Body of pancreas (tissue), 4 donors: ENCODE results near the gene UBE2G2.

Experiments
- POLR2A ChIP-seq, 3 donors: fragments of 450-650 bp; IDR thresholded peaks; one replicate each; pipeline ENCODE4 v1.6.1; 2016; ENCODE audit warnings: antibody characterized with exemption in 3 of 3, mild to moderate bottlenecking in 2 of 3
- TF ChIP-seq, protein P1 (sequence below), 7 experiments: fragments of 450-650 bp in 4 of 7; fragments of 200-600 bp in 3 of 7; sonication (generic) in 3 of 7; IDR thresholded peaks; one replicate each; pipeline ENCODE4 v1.5.1; 2016 to 2019; ENCODE audit warnings: antibody characterized with exemption in 7 of 7

GRCh38 chr21:44797775-44798174 lies 3.8 kb downstream of the UBE2G2 start:
- TF ChIP-seq, protein P1, sequence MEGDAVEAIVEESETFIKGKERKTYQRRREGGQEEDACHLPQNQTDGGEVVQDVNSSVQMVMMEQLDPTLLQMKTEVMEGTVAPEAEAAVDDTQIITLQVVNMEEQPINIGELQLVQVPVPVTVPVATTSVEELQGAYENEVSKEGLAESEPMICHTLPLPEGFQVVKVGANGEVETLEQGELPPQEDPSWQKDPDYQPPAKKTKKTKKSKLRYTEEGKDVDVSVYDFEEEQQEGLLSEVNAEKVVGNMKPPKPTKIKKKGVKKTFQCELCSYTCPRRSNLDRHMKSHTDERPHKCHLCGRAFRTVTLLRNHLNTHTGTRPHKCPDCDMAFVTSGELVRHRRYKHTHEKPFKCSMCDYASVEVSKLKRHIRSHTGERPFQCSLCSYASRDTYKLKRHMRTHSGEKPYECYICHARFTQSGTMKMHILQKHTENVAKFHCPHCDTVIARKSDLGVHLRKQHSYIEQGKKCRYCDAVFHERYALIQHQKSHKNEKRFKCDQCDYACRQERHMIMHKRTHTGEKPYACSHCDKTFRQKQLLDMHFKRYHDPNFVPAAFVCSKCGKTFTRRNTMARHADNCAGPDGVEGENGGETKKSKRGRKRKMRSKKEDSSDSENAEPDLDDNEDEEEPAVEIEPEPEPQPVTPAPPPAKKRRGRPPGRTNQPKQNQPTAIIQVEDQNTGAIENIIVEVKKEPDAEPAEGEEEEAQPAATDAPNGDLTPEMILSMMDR (IDR thresholded peaks at IDR 0.05), result no peak
- TF ChIP-seq POLR2A (IDR thresholded peaks at IDR 0.05), result no peak
